Esophagus muscularis mucosa (tissue), 4 donors: ENCODE measurements around the gene RIPK1.

Experiments
- CTCF ChIP-seq, 3 experiments: fragments of 200-600 bp in 2 of 3; fragments of 450-650 bp in 1 of 3; sonication (generic) in 2 of 3; IDR thresholded peaks; one replicate each; pipeline ENCODE4 v1.5.1; 2017 to 2019; ENCODE audit warnings: antibody characterized with exemption in 3 of 3, mild to moderate bottlenecking in 2 of 3, moderate library complexity in 1 of 3
- EP300 ChIP-seq: sonication (generic); formaldehyde crosslinking; IDR thresholded peaks from one replicate; pipeline ENCODE4 v1.6.1; 2017; ENCODE audit warnings: antibody characterized with exemption
- POLR2A ChIP-seq: fragments of 450-650 bp; IDR thresholded peaks from one replicate; pipeline ENCODE4 v1.6.1; 2017; ENCODE audit warnings: antibody characterized with exemption, moderate library complexity, mild to moderate bottlenecking, low read depth
- POLR2AphosphoS5 ChIP-seq, 2 donors: sonication (generic); formaldehyde crosslinking; IDR thresholded peaks; one replicate each; pipeline ENCODE4 v1.6.1; 2017; ENCODE audit warnings: antibody characterized with exemption in 2 of 2

GRCh38 chr6:3045369-3045768 lies 22.9 kb upstream of the RIPK1 start:
- TF ChIP-seq CTCF (IDR thresholded peaks at IDR 0.05), result no peak
- no peak for TF ChIP-seq EP300
- TF ChIP-seq POLR2AphosphoS5 (IDR thresholded peaks at IDR 0.05), result no peak
- TF ChIP-seq POLR2A, result no peak
